SK-N-SH (cell line): ENCODE results near the gene PIP5K1B. TPM values are rescaled to one million over a fixed set of nuclear protein-coding genes. Genes with fewer than 3 reads are reported as not detected.

Experiments used
- CTCF ChIA-PET: fragments of 300-600, 350-600 bp; formaldehyde crosslinking; extraction: SDS; loops from one replicate; lab custom pipeline; 2021; lab: Yijun Ruan, JAX
- POLR2A ChIA-PET: fragments of 350-600 bp; sonication (Branson Sonifier 250); formaldehyde crosslinking; extraction: SDS; loops from one replicate; lab custom pipeline; 2020; ENCODE audit warnings: antibody characterized with exemption, inconsistent platforms; lab: Yijun Ruan, JAX
- DNase-seq: peaks from one replicate; pipeline ENCODE4 v3.0.0; 2012
- H2AFZ ChIP-seq: fragments of 200-600 bp; sonication (generic); 2 replicates; pipeline ENCODE4 v1.8.1; 2016; ENCODE audit warnings: antibody characterized with exemption, mild to moderate bottlenecking, low read depth
- H3F3A ChIP-seq: fragments of 200-600 bp; sonication (generic); replicated peaks from 2 replicates; pipeline ENCODE3; 2016; ENCODE audit warnings: antibody characterized with exemption, mild to moderate bottlenecking; ENCODE audit not compliant: insufficient read depth
- H3K27ac ChIP-seq, 2 experiments: fragments of 200-500 bp in 1 of 2; fragments of 200-600 bp in 1 of 2; sonication (Bioruptor generic) in 1 of 2; sonication (generic), shearing (Covaris generic) in 1 of 2; 2 replicates each; pipeline versions ENCODE4 v1.5.1 to v1.6.1; 2014 to 2016; ENCODE audit warnings: low read depth in 2 of 2, inconsistent platforms in 1 of 2, low read length in 1 of 2, mild to moderate bottlenecking in 1 of 2, mixed read lengths in 1 of 2
- H3K27me3 ChIP-seq: fragments of 200-600 bp; sonication (generic), shearing (Covaris generic); 2 replicates; pipeline ENCODE4 v1.6.1; 2016; ENCODE audit warnings: mixed run types; ENCODE audit not compliant: insufficient read depth
- H3K36me3 ChIP-seq, 2 experiments: fragments of 200-500 bp in 1 of 2; fragments of 200-600 bp in 1 of 2; sonication (Bioruptor generic) in 1 of 2; sonication (generic) in 1 of 2; replicated peaks in 1 of 2; 2 replicates each; pipeline versions ENCODE3 to v1.5.1; 2014 to 2016; ENCODE audit warnings: low read length in 1 of 2, mild to moderate bottlenecking in 1 of 2; ENCODE audit not compliant: insufficient read depth in 2 of 2, control insufficient read depth in 1 of 2
- H3K4me1 ChIP-seq, 2 experiments: fragments of 200-500 bp in 1 of 2; fragments of 200-600 bp in 1 of 2; sonication (Bioruptor generic) in 1 of 2; sonication (generic), shearing (Covaris generic) in 1 of 2; 2 replicates each; pipeline versions ENCODE4 v1.5.1 to v1.6.1; 2014 to 2016; ENCODE audit warnings: low read depth in 1 of 2, low read length in 1 of 2, mixed run types in 1 of 2; ENCODE audit not compliant: insufficient read depth in 2 of 2, control insufficient read depth in 1 of 2
- H3K4me2 ChIP-seq: fragments of 200-600 bp; sonication (generic), shearing (Covaris generic); 2 replicates; pipeline ENCODE4 v1.6.1; 2017; ENCODE audit warnings: mixed run types
- H3K4me3 ChIP-seq, 2 experiments: fragments of 200-500 bp in 1 of 2; fragments of 200-600 bp in 1 of 2; sonication (Bioruptor generic) in 1 of 2; sonication (generic), shearing (Covaris generic) in 1 of 2; 2 replicates each; pipeline versions ENCODE4 v1.5.1 to v1.8.1; 2014 to 2016; ENCODE audit warnings: low read depth in 2 of 2, inconsistent platforms in 1 of 2, low read length in 1 of 2, mild to moderate bottlenecking in 1 of 2, mixed read lengths in 1 of 2, moderate library complexity in 1 of 2
- H3K79me2 ChIP-seq: fragments of 200-600 bp; sonication (generic); 2 replicates; pipeline ENCODE4 v1.8.1; 2017; ENCODE audit warnings: mild to moderate bottlenecking; ENCODE audit not compliant: insufficient read depth
- H3K9ac ChIP-seq: fragments of 200-600 bp; sonication (generic); 2 replicates; pipeline ENCODE4 v1.6.1; 2017; ENCODE audit warnings: mixed run types
- H3K9me2 ChIP-seq: fragments of 200-600 bp; sonication (generic); 2 replicates; pipeline ENCODE4 v1.6.1; 2017; ENCODE audit warnings: mixed run types
- H3K9me3 ChIP-seq: fragments of 200-600 bp; sonication (generic); 2 replicates; pipeline ENCODE4 v1.6.1; 2017; ENCODE audit warnings: mixed run types, mild to moderate bottlenecking, moderate library complexity
- H4K20me1 ChIP-seq: fragments of 200-600 bp; sonication (generic); 2 replicates; pipeline ENCODE4 v1.6.1; 2017; ENCODE audit warnings: mild to moderate bottlenecking, mixed run types; ENCODE audit not compliant: insufficient read depth
- CHD2 ChIP-seq: fragments of 150-350 bp; IDR thresholded peaks from 2 replicates; pipeline ENCODE4 v1.6.1; 2018; ENCODE audit warnings: low read length; ENCODE audit not compliant: partially characterized antibody
- ELF1 ChIP-seq: IDR thresholded peaks from 2 replicates; pipeline ENCODE4 v1.4.0; 2012
- FOSL2 ChIP-seq: IDR thresholded peaks from 2 replicates; pipeline ENCODE4 v1.4.0; 2012; ENCODE audit warnings: low read depth, mild to moderate bottlenecking, moderate library complexity, borderline replicate concordance
- FOXM1 ChIP-seq: IDR thresholded peaks from 2 replicates; pipeline ENCODE4 v1.4.0; 2012; ENCODE audit warnings: low read depth, mild to moderate bottlenecking
- GATA2 ChIP-seq: sonication (generic); formaldehyde crosslinking; IDR thresholded peaks from 2 replicates; pipeline ENCODE4 v1.5.0; 2020; ENCODE audit warnings: mild to moderate bottlenecking, missing genetic modification reagents
- MEF2A ChIP-seq: IDR thresholded peaks from 2 replicates; pipeline ENCODE4 v1.4.0; 2012; ENCODE audit warnings: low read depth, borderline replicate concordance
- MXI1 ChIP-seq: IDR thresholded peaks from 2 replicates; pipeline ENCODE4 v1.6.1; 2012; ENCODE audit warnings: mild to moderate bottlenecking, low read depth, low read length, improper control_type of control experiment
- NFIC ChIP-seq: IDR thresholded peaks from 2 replicates; pipeline ENCODE4 v1.4.0; 2012; ENCODE audit warnings: borderline replicate concordance
- POLR2AphosphoS5 ChIP-seq: IDR thresholded peaks from 2 replicates; pipeline ENCODE4 v1.6.1; 2012; ENCODE audit warnings: low read depth, low read length
- RAD21 ChIP-seq: IDR thresholded peaks from 2 replicates; pipeline ENCODE4 v1.6.1; 2012; ENCODE audit warnings: mild to moderate bottlenecking, low read length
- RCOR1 ChIP-seq: fragments of 150-350 bp; IDR thresholded peaks from 2 replicates; pipeline ENCODE4 v1.6.1; 2017; ENCODE audit warnings: antibody characterized with exemption, low read length
- RXRA ChIP-seq: IDR thresholded peaks from 2 replicates; pipeline ENCODE4 v1.4.0; 2012; ENCODE audit warnings: low read depth, mild to moderate bottlenecking, borderline replicate concordance
- TAF1 ChIP-seq: IDR thresholded peaks from 2 replicates; pipeline ENCODE4 v1.6.1; 2012; ENCODE audit warnings: low read depth, mild to moderate bottlenecking, low read length, moderate library complexity, borderline replicate concordance
- TEAD4 ChIP-seq: IDR thresholded peaks from 2 replicates; pipeline ENCODE4 v1.4.0; 2012; ENCODE audit warnings: mild to moderate bottlenecking, borderline replicate concordance; ENCODE audit not compliant: insufficient read depth
- WGBS: methylation state at CpG from one replicate; pipeline ENCODE4 v1.1.6; 2017; ENCODE audit warnings: low lambda C conversion rate; 5-methylcytosine and 5-hydroxymethylcytosine counted together
- polyA plus RNA-seq, 3 experiments: library from polyadenylated mRNA; depleted of rRNA; stranded (reverse); fragments of >200 nt; gene quantifications; 2 replicates each; pipeline ENCODE4 v1.2.3, GENCODE V29; 2012
- TF ChIP-seq, protein P1 (sequence below): fragments of 200-600 bp; sonication (generic); IDR thresholded peaks from 2 replicates; pipeline ENCODE4 v1.6.1; 2017; ENCODE audit warnings: antibody characterized with exemption, mild to moderate bottlenecking, moderate library complexity
- TF ChIP-seq, protein P2 (sequence below): IDR thresholded peaks from 2 replicates; pipeline ENCODE4 v1.4.0; 2012; ENCODE audit warnings: low read depth, borderline replicate concordance
- TF ChIP-seq, protein P3 (sequence below): IDR thresholded peaks from 2 replicates; pipeline ENCODE4 v1.4.0; 2012; ENCODE audit warnings: low read depth, borderline replicate concordance
- TF ChIP-seq, protein P4 (sequence below): fragments of 150-350 bp; IDR thresholded peaks from 2 replicates; pipeline ENCODE4 v1.6.1; 2017; ENCODE audit warnings: antibody characterized with exemption, low read length, low read depth, borderline replicate concordance
- TF ChIP-seq, protein P5 (sequence below): fragments of 150-350 bp; IDR thresholded peaks from 2 replicates; pipeline ENCODE4 v1.6.1; 2016; ENCODE audit warnings: mild to moderate bottlenecking, low read depth, low read length

PIP5K1B gene
- polyA plus RNA-seq, 1 of the 3 experiments (the other 2 are of a cell fraction) = not detected

DNA sequence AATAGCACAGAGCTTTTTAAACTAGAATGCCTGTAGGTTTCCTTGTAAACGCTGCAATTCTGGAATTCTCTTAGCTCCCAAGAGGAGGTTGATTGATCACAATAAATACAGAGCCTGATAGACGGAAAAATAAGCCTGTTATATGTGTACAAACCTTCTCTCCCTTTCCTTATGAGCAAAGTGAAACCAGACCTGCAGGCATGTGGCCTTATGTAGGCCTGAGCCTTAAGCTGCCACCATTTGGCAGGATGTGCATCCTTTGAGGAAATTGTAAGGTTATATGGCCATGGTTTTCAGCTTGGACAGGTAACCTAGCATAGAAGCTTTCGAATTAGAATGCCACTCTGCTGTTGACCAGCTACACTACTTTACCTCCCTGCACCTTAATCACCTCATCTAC is 259.7 kb downstream of the PIP5K1B start:
- CTCF ChIA-PET = interaction anchor here (0.8 kb wide), 1 partner anchor 35 kb away, joined by 3 read pairs; no protein-coding TSS in a partner anchor
- no peak for DNase-seq
- H3K4me2 ChIP-seq = no peak overlapping the region
- no peaks in the 10 kb centered on the region for H3K9me3 ChIP-seq
- H3F3A ChIP-seq = no peaks in the 10 kb centered on the region
- H3K36me3 ChIP-seq = no peaks in the 10 kb centered on the region
- TF ChIP-seq, protein P1, sequence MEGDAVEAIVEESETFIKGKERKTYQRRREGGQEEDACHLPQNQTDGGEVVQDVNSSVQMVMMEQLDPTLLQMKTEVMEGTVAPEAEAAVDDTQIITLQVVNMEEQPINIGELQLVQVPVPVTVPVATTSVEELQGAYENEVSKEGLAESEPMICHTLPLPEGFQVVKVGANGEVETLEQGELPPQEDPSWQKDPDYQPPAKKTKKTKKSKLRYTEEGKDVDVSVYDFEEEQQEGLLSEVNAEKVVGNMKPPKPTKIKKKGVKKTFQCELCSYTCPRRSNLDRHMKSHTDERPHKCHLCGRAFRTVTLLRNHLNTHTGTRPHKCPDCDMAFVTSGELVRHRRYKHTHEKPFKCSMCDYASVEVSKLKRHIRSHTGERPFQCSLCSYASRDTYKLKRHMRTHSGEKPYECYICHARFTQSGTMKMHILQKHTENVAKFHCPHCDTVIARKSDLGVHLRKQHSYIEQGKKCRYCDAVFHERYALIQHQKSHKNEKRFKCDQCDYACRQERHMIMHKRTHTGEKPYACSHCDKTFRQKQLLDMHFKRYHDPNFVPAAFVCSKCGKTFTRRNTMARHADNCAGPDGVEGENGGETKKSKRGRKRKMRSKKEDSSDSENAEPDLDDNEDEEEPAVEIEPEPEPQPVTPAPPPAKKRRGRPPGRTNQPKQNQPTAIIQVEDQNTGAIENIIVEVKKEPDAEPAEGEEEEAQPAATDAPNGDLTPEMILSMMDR = no peak
- TF ChIP-seq FOSL2 (no peak), CHD2 (no peak), GATA2 (CRISPR knock-in tag) (no peak), TEAD4 (no peak), MXI1 (no peak), RXRA (no peak), NFIC (no peak), POLR2AphosphoS5 (no peak), TAF1 (no peak), RAD21 (no peak), ELF1 (no peak), RCOR1 (no peak), FOXM1 (no peak)
- TF ChIP-seq, protein P2, sequence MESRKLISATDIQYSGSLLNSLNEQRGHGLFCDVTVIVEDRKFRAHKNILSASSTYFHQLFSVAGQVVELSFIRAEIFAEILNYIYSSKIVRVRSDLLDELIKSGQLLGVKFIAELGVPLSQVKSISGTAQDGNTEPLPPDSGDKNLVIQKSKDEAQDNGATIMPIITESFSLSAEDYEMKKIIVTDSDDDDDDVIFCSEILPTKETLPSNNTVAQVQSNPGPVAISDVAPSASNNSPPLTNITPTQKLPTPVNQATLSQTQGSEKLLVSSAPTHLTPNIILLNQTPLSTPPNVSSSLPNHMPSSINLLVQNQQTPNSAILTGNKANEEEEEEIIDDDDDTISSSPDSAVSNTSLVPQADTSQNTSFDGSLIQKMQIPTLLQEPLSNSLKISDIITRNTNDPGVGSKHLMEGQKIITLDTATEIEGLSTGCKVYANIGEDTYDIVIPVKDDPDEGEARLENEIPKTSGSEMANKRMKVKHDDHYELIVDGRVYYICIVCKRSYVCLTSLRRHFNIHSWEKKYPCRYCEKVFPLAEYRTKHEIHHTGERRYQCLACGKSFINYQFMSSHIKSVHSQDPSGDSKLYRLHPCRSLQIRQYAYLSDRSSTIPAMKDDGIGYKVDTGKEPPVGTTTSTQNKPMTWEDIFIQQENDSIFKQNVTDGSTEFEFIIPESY = no peak
- TF ChIP-seq, all 33 proteins: peak for 0
- POLR2A ChIA-PET = no interaction called here
- H3K4me3 ChIP-seq = no peak overlapping the region
- H3K9me2 ChIP-seq = no peaks in the 10 kb centered on the region
- H4K20me1 ChIP-seq = no peaks in the 10 kb centered on the region
- no peak overlapping the region for H3K9ac ChIP-seq
- no peak overlapping the region for H3K27ac ChIP-seq
- H3K79me2 ChIP-seq = no peaks in the 10 kb centered on the region
- WGBS = 6% methylated on average over 3 of the region's 3 CpGs
- H3K4me1 ChIP-seq = no peaks in the 10 kb centered on the region
- no peak overlapping the region for H2AFZ ChIP-seq
- peaks cover 12% of the 10 kb centered on the region; the same call in 1 of the 2 replicates for H3K27me3 ChIP-seq

DNA sequence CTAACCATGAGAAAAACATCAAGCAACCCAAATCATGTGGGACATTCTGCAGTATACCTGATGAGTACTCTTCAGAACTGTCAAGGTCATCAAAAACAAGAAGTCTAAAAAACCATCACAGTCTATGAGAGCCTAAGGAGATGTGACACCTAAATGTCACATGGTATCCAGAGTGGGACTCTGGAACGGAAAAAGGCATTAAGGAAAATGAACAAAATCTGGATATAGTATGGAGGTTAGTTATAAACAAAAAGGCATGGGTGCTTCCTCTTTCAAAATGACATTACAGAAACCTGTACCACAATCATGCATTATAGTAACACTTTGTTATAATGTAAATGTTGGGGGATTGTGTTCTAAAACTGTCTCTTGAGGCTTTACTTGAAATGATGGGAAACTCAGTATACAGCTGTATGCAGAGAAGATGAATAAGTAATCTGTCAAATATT is 261.5 kb downstream of the PIP5K1B start:
- H3F3A ChIP-seq = no peaks in the 10 kb centered on the region
- H3K9me2 ChIP-seq = no peaks in the 10 kb centered on the region
- no peaks in the 10 kb centered on the region for H4K20me1 ChIP-seq
- DNase-seq = no peak
- 10% methylated on average over 1 of the region's 1 CpG for WGBS
- H3K4me1 ChIP-seq = no peaks in the 10 kb centered on the region
- H3K27ac ChIP-seq = no peak overlapping the region
- no peaks in the 10 kb centered on the region for H3K79me2 ChIP-seq
- no peak overlapping the region for H3K4me3 ChIP-seq
- POLR2A ChIA-PET = no interaction called here
- no peak overlapping the region for H2AFZ ChIP-seq
- no peaks in the 10 kb centered on the region for H3K9me3 ChIP-seq
- H3K9ac ChIP-seq = no peak overlapping the region
- H3K27me3 ChIP-seq = peaks cover 5% of the 10 kb centered on the region; the same call in 1 of the 2 replicates
- CTCF ChIA-PET = interaction anchor here (0.7 kb wide), 1 partner anchor 44 kb away, joined by 3 read pairs; no protein-coding TSS in a partner anchor
- H3K4me2 ChIP-seq = no peak overlapping the region
- H3K36me3 ChIP-seq = no peaks in the 10 kb centered on the region
- TF ChIP-seq MEF2A (no peak), TAF1 (no peak)
- TF ChIP-seq, protein P3, sequence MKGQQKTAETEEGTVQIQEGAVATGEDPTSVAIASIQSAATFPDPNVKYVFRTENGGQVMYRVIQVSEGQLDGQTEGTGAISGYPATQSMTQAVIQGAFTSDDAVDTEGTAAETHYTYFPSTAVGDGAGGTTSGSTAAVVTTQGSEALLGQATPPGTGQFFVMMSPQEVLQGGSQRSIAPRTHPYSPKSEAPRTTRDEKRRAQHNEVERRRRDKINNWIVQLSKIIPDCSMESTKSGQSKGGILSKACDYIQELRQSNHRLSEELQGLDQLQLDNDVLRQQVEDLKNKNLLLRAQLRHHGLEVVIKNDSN = no peak
- TF ChIP-seq, protein P4, sequence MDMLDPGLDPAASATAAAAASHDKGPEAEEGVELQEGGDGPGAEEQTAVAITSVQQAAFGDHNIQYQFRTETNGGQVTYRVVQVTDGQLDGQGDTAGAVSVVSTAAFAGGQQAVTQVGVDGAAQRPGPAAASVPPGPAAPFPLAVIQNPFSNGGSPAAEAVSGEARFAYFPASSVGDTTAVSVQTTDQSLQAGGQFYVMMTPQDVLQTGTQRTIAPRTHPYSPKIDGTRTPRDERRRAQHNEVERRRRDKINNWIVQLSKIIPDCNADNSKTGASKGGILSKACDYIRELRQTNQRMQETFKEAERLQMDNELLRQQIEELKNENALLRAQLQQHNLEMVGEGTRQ = no peak
- TF ChIP-seq, protein P5, sequence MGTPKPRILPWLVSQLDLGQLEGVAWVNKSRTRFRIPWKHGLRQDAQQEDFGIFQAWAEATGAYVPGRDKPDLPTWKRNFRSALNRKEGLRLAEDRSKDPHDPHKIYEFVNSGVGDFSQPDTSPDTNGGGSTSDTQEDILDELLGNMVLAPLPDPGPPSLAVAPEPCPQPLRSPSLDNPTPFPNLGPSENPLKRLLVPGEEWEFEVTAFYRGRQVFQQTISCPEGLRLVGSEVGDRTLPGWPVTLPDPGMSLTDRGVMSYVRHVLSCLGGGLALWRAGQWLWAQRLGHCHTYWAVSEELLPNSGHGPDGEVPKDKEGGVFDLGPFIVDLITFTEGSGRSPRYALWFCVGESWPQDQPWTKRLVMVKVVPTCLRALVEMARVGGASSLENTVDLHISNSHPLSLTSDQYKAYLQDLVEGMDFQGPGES = no peak
- TF ChIP-seq, protein P2 = no peak
